Measurements from ENCODE around the gene TLR6.
"Not testable (repeated sequence)": the region's sequence is repeated elsewhere in the genome, so short reads cannot be mapped to it uniquely, and the experiment has no call there.

TLR6 gene

GRCh38 chr4:38820329-38821061, 36.1 kb downstream of the TLR6 start:
- DNase-seq (ENCODE audit: low spot score) = no peak

DNA sequence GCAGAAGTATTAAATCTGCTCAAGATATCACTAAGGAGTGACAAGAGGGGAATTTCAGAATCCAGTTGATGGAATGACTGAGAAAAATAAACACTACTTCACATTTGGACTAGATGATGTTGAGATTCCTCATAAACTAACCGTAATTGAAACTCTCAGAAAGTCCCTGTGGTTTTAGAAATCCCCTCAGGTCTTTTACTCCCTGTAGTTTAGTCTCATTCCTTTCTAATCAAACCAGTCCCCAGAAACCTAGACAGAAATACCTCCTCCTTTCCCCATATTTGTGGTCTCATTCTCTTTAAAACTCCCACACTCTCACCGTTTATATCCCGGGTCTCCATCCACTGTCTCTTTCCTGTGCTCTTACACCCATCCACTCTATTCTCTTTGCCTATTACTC, 37.0 kb downstream of the TLR6 start:
- no peak for DNase-seq (ENCODE audit: low spot score)

GRCh38 chr4:38818441-38818976, 38.1 kb downstream of the TLR6 start:
- no peak for DNase-seq (ENCODE audit: low spot score)

GRCh38 chr4:38815885-38816782, 40.5 kb downstream of the TLR6 start:
- peak; percentile 69 for DNase-seq (ENCODE audit: low spot score)

- no peak for DNase-seq (ENCODE audit: low spot score)
These were observed 42.2 kb downstream of the TLR6 start for GRCh38 chr4:38814386-38814785.

DNA sequence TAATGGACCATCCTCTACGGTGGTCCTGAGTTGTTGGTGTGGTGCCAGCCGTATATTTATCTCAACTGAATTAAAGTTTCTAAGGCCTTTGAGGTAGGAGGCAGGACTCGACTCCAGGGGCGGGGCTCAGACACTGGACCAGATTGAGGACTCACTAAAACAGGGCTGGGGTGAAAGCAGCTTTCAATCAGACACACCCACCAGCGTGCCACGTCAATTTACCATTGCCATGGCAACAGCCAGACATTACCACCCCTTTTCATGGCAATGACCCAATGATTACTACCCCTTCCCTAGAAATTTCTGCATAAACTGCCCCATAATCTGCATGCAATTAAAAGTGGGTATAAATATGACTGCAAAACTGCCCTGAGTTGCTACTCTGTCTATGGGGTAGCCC, 45.3 kb downstream of the TLR6 start:
- no peak for DNase-seq (ENCODE audit: low spot score)

DNA sequence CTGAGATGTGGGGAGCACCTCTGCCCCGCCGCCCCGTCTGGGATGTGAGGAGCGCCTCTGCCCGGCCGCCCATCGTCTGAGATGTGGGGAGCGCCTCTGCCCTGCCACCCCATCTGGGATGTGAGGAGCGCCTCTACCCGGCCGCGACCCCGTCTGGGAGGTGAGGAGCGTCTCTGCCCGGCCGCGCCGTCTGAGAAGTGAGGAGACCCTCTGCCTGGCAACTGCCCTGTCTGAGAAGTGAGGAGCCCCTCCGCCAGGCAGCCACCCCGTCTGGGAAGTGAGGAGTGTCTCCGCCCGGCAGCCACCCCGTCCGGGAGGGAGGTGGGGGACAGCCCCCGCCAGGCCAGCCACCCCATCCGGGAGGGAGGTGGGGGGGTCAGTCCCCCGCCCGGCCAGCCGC, 49.2 kb downstream of the TLR6 start:
- not testable (repeated sequence) for DNase-seq (ENCODE audit: low spot score)

DNA sequence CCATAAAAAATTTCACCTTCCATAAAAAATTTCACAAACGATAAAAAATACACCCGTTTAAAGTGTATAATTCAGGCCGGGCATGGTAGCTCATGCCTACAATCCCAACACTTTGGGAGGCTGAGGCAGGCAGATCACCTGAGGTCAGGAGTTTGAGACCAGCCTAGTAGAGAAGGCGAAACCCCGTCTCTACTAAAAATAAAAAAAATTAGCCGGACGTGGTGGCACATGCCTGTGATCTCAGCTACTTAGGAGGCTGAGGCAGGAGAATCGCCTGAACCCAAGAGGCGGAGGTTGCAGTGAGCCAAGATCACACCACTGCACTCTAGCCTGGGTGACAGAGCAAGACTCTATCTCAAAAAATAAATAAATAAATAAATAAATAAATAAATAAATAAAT, 50.4 kb downstream of the TLR6 start:
- not testable (repeated sequence) for DNase-seq (ENCODE audit: low spot score)

DNA sequence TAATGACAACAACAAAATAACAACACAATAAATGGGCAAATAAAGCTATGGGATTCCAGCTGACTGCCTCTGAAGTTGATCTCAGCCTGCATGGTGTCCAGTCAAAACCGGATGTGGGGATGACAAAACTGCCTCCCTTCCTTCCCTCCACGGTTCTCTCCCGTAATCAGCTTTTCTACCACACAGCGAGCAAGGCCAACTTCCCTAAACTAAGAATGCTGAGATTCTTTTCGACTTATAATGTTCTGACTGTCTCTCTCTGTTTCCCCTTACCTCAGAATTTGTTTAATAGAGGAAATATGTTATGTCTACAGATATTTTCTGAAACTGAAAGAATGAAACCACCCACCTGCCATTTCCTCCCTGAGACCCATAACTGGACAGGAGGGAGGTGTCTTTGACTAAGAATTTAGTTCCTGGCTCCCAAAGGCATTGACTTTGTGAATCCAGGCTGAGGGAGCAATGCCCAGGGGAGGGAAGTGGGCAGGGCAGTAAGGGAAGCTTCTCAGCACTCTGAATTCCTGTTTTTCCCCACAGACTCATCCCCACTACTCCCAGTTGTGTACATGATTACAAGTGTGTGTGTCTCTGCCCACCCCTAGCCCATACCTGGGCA, 51.0 kb downstream of the TLR6 start:
- DNase-seq (ENCODE audit: low spot score) = peak; percentile 61

DNA sequence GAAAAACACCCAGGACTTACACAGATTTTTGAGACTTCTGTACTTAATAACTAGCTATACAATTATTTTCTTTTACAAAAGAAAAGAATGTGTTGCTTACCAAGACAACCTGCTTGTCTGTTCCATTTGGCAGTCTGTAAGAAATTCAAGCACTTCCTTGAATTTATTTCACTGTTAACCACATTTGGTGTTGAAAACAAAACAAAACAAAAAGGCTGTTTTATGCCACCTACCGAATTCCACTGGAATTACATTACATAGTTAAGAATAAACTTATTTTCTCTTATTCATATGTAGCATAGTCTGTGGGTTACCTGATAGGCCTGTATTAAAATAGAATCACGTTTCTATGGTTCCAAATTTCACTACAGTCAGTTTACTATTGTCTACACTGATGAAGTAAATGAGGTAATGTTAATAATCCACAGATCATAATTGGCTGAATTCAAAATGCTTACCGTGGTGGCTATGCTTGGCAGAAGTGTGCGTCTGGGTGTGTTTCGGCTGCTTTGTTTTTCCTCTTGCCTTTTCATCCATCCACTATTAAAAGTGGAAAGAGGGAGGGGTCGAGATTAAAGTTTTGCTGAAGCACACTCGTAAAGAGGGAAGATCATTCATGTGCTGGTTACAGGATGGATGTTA, 51.8 kb downstream of the TLR6 start, which contains the start of gene TLR1:
Gene TLR1, minus strand, starts transcription at position 138 of the 642 bp plus-strand sequence. CDS start 5,960 bp downstream, outside the sequence.
- DNase-seq (ENCODE audit: low spot score) = peak; percentile 77

DNA sequence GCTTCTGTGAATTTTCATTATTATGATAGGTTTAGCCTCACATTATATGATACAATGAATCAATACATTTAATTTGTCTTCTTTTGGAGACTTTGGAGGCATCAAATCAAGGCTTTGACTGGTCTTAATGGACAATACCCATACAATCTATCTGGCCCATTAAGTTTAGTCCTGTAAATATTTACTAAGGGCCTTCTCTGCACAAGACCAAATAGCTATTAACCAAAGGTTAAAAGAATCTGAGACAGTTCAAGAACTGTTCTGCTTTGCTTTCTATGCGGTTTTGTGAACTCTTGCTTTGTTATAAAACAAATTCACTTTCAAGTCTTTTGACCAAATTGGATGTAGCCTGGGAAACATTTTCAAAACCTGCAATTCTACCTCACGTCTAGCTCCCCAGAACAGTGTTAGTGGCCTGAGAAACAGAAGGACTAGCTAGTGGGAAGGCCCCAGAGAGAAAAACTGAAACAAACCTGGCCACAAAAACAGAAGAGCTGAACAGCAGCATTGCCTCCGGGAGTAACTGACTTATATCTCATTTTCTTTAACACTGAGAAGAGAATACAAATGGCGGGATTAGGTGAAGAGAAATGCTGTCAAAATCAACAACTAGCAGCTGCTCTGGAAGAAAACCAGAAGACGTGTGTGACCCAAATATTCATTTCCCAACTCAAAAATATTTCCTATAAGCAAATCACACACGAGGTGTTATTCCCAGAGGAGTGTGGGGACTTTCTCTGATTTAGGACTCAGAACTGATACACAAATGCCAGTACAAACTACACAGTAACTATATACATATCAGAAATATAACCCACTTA, 52.6 kb downstream of the TLR6 start:
- peak; percentile 30 for DNase-seq (ENCODE audit: low spot score)

GRCh38 chr4:38802561-38803355, 53.9 kb downstream of the TLR6 start:
- DNase-seq (ENCODE audit: low spot score) = no peak

GRCh38 chr4:38800961-38801450, 55.6 kb downstream of the TLR6 start:
- DNase-seq (ENCODE audit: low spot score) = no peak

- no peak for DNase-seq (ENCODE audit: low spot score)
These were observed 56.3 kb downstream of the TLR6 start for GRCh38 chr4:38800366-38800765.

- no peak for DNase-seq (ENCODE audit: low spot score)
These were observed 61.5 kb downstream of the TLR6 start for GRCh38 chr4:38795087-38795486.

DNA sequence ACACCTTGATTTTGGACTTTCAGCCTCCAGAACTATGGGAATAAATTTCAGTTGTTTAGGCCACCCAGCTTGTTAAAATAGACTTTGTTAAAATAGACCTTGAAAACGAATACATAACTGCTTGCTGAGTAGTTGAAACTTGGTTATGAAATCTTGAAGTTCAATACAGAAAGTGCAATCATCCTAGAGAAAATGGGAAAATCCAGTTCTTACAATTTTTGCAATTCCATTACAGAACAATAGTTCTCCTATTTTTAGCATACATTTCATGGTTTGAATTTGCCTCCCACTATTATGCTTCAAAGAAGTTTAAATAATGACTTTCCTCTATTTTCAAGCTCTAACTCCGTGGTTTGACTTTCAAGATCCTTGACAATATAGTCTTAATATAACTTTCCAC, 62.6 kb downstream of the TLR6 start:
- no peak for DNase-seq (ENCODE audit: low spot score)

- no peak for DNase-seq (ENCODE audit: low spot score)
These were observed 65.6 kb downstream of the TLR6 start for GRCh38 chr4:38791010-38791409.

DNA sequence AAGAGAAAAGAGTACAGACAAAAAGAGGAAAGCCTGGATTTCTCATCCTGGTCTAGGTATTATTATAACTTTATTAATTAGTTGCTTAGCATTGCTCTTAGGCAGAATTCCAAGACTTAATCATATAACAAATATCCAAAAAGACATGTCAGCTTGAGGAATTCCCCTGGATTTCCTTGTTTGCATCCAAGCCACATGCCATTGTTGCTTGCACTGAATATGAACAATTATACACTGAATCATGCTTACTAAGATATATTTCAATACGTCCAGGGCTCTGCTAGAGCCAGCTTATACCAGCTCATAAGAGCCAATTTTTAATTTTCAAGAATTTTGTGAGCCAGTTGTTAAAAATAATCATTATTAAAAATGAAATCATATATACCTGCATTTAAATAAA, 68.3 kb downstream of the TLR6 start:
- no peak for DNase-seq (ENCODE audit: low spot score)

GRCh38 chr4:38787693-38788092, 68.9 kb downstream of the TLR6 start:
- DNase-seq (ENCODE audit: low spot score) = no peak

- DNase-seq (ENCODE audit: low spot score) = peak; percentile 61
These were observed 70.7 kb downstream of the TLR6 start for GRCh38 chr4:38785901-38786402.
